NCI-H2081 (cell line): ENCODE data around the gene DIP2A.

Experiments
- DNase-seq, 2 experiments: peaks; one replicate each; lab custom pipeline; 2025; lab: John Stamatoyannopoulos, UW

Gene DIP2A

DNA sequence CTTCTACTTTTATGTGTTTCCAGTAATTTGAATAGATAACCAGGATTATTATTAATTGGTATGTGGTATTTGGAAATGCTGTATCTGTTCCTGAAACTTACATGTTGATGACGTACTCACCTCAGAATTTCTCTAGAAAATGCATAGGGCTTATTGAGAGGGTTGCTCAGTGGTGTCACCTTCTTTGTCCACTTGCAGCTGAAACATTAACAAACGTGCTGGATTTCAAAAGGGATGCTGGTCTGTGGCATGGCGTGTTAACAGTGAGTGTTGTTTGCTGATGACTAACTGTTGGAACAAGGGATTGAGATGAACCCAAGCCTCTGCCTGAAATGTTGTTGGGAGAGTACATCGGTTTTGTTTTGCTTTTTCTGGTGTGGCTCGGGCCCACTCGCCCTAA lies 78.3 kb downstream of the DIP2A start:
- DNase-seq = no peak

- no peak for DNase-seq
Measured at GRCh38 chr21:46538262-46538661, 79.6 kb downstream of the DIP2A start.

DNA sequence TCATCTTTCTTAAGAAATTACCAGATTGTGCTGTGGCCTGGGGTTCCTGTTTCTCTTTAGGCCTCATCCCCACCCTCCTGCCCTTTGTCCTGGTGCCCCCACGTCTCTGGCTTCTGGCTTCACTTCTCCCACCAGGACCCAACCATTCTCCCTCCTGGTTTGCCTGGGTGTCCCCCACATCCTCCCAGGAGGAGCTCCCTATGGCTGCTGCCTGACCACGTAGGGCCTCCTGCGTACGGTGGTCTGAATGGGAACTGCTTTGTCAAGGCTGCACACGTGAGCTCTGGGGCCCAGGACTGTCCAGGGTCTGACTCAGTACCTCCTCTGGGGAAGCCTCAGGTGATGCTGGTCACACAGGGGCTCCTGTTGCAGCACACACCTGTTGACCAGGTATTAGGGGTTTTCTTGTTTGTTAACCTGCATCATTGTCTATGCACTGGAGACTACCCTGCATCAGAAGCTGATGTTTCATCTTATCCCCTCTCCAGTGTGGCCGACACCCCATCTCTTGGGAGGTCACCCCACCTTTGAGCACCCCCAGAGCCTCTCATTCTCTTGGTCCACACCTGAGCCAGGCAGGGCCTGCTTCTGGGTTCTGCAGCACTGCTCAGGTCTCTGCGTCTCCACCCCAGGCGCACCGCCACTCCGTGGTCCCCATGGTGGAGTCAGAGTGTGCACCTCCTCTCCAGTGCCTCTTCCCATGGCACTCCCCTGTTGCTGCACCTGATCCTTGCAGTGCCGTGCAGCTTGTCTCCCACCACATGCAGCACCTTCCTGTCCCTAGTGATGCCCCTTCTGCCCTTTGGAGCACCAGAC lies 80.4 kb downstream of the DIP2A start:
- no peak for DNase-seq

DNA sequence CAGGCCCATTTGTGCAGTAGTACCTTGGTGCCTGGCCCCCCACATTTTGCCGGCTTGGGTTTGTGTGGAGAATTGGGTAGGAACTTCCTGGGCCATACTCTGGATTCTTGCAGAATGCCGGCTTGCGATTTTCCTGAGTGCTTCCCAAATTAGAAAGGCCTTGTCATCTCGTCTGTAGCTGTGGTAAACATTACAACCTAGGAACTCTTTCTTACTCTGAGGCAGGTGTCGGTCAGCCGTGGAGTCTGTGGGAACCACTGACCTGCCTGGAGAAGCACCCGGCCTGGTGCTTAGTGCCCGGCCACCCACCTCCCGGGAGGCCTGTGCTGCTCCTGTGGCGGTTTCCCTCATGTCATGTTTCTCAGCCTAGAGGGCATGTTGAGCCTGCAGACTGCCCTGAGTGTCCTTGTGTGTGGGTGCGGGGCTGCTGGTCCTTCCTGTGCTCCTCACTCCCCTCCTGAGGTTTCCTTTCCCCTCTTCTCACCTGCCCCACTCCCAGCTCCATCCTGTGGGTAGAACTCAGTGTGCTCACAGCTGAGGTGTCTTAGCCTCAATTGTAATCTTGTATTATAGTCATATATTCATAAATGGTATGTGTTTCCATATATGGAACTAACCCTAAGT lies 81.5 kb downstream of the DIP2A start:
- no peak for DNase-seq

DNA sequence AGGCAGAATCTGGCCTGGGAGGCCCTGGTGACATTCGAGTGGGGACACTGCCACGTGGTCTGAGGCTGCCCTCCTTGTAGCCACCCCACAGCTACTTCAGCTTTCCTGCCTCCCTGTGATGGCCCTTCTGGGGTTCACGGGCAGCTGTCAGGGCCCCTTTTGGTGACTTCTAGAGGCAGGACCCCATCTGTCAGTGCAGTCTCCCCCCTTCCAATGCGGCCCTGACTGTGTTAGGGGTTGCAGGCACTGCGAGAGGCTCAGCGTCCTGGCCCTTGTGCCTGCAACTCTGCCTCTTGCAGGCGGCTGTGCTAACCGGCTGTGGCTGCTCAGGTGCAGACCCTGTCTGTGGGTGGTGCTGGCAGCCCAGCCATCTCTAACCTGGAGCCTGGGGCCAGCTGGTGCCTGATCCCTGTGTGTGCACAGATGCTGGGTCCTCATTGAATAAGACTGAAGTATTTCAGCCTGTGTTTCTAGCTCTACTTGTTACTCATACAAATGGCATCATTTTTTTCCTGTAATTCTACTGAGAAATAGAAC lies 84.0 kb downstream of the DIP2A start:
- DNase-seq = no peak

DNA sequence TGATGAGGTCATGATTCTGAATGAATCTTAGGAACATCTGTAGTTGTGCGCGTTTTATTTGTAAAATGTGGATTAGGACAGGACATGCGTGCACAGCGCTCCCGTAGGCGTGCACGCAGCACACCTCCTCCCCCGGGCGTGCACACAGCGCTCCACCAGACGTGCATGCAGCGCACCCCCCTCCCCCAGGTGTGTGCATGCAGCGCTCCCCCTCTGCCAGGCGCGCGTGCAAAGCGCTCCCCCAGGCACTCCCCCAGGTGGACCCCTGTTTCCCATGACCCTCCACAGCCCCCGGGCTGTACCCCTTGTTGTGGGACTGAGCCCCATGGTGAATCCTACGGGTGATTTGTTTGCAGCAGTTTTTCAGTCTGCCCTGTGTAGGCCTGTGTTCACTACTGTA lies 84.6 kb downstream of the DIP2A start:
- DNase-seq = no peak

- DNase-seq = no peak
Measured at GRCh38 chr21:46544003-46544402, 85.3 kb downstream of the DIP2A start.

DNA sequence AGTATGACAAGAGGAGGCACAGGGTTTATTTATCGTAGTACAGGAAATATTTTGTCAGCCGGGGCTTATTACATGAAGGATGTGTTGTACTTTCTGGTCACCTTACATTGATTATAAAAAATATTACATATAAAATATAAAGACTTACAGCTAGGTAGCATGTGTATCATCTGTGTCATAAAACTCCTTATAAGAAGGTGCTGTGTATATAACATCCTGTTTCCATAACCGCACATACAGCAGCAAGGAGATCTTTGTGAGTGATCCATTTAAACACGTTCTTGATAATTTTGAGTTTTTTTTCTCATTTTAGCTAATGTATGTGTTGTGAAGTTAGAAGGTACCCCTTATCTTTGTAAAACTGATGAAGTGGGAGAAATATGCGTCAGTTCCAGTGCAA lies 86.1 kb downstream of the DIP2A start:
- no peak for DNase-seq

- DNase-seq = no peak
Measured at GRCh38 chr21:46545363-46545762, 86.7 kb downstream of the DIP2A start.

- no peak for DNase-seq
Measured at GRCh38 chr21:46545911-46546310, 87.2 kb downstream of the DIP2A start.

- DNase-seq = no peak
Measured at GRCh38 chr21:46546799-46547198, 88.1 kb downstream of the DIP2A start.

DNA sequence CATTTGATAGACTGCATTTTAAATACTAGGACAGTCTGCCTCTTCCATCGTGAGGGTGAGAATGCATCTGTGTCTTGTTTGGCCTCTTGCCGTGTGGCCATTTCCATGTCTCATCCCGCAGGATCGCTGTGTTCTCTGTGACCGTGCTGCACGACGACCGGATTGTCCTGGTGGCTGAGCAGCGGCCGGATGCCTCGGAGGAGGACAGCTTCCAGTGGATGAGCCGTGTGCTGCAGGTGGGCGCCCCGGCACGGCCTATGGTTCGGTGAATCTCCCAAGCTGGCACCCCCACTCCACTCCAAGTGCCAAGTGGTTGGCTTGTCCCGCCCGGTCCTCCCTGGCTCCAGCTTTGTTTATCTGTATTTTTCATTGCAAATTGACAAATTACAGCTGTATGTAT lies 91.0 kb downstream of the DIP2A start:
- DNase-seq = no peak

DNA sequence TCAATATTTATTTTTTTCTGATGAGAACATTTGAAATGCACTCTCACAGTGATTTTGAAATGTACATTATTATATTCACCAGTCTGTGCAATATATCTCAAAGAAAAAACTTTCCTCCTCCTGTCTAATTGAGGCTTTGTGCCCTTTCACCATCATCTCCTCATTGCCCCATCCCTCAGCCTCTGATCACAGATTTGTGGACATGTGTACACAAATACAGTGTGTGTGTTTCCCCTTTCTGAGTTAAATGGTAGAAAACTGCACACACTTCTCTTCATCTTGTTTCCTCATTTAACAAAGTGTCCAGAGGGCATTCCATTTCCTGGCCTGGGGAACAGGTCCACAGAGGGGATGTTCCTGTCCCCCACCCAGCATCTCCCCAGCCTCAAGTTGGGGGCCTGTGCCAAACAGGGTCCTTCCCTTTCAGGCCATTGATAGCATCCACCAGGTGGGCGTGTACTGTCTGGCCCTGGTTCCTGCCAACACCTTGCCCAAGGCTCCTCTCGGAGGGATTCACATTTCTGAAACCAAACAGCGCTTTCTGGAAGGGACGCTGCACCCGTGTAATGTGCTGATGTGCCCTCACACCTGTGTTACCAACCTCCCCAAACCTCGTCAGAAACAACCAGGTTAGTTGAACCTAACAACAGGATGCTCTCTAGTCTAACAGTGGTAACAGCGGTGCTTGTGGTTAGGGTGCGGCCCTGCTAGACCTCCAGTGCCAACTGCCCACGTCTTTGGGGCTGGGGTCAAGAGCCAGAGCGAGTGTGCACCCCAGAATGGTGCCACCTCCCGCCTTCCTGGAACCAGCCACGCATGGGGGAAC lies 91.6 kb downstream of the DIP2A start:
- DNase-seq = no peak

- no peak for DNase-seq
Measured at GRCh38 chr21:46551636-46552241, 93.0 kb downstream of the DIP2A start.

DNA sequence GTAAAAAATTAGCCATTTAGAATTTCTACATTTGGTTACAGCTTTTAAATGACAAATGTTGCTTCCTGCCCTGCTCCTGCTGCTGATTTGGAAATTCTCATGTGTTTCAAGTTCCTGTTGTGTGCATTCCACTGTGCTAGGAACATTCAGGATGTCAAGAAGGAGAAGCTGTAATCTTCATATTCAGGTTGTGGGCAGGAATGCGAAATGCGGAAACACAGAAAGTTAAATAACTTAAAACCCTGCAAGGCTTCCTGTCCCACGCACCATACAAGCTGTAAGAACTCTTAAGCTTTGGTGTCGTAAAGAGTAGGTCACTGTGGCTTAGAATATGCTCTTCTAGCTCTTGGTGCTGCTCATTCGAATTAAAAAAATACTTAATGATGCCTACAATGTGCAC lies 93.6 kb downstream of the DIP2A start:
- no peak for DNase-seq

GRCh38 chr21:46552865-46553379 lies 94.2 kb downstream of the DIP2A start:
- DNase-seq = no peak

GRCh38 chr21:46553993-46554392 lies 95.3 kb downstream of the DIP2A start:
- DNase-seq = no peak

DNA sequence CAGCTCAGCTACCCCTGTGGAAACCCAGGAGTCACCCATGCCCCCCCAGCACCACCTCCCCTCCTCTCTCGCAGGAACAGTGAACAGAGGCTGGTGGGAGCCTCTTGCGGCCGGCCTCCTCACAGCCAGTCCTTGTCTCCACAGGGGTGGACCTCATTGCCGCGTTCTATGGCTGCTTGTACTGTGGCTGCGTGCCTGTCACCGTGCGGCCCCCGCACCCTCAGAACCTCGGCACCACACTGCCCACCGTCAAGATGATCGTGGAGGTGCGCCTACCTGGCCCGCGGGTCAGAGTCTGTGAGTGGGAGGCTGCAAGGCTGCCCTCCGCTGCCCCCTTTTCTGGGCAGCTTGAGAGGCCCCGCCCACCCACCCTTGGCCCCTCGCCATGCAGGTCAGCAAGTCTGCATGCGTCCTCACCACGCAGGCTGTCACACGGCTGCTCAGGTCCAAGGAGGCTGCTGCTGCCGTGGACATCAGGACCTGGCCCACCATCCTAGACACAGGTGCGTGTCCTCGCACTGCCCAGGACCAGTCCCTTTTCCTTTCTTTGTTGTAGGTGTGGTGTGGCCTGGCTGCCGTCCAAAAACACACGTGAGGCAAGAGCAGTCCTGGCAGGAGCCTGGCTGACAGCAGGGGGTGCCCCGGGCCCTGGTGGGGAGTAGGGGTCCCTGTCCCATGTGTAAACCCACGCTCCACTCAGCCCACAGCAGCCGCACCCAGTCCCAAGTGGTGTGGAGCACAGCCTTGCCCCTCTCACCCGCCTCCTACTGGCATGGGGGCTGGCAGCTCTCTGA lies 95.9 kb downstream of the DIP2A start:
- no peak for DNase-seq

DNA sequence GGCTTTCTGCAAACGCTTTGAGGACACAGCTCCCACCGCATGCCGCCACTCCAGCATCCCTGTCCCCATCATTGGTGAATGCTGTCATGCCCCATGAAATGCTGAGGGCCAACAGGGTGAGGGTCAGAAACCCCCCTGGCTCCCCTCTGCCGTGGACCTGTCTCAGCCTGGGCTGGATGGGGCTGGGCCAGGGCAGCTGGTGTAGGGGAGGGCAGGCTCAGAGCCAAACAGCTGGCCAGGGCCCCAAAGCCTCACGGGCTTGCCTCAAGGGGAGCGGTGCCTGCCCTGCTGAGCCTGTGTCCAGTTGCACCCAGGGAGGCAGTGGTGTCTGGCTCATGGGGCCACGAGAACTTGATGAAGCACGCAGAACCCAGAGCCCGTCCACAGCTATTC lies 96.5 kb downstream of the DIP2A start:
- no peak for DNase-seq

DNA sequence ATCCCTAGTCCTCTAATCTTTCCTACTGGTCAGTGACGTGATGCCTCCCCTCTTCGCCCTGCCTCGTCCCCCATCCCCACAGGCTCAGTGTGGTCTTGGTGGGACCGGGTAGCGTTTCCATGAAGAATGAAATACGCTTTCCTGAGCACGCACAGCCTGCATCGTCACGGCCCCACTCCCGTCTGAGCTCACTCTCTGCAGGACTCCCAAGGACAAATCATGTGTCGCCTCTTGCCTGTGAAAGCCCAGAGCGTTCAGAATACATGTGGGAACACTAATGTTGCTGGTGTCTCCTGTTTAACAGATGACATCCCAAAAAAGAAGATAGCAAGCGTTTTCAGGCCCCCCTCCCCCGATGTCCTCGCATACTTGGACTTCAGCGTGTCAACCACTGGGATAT lies 97.0 kb downstream of the DIP2A start:
- DNase-seq = no peak

GRCh38 chr21:46556802-46557201 lies 98.1 kb downstream of the DIP2A start:
- no peak for DNase-seq
